Stimulated activated CD8-positive, alpha-beta memory T cell treated with anti-CD3 and anti-CD28 coated beads, Interleukin-2, amount 100 ng/mL, for 48 hours (primary cell): ENCODE data around the gene WDFY3.

Experiments used
- DNase-seq, 2 donors: peaks; one replicate each; pipeline ENCODE4 v3.0.0-alpha.2; 2020; ENCODE audit warnings: low read depth in 2 of 2

The WDFY3 gene

GRCh38 chr4:84948056-84948455, 18.4 kb downstream of the WDFY3 start:
- DNase-seq, result no peak

GRCh38 chr4:84944947-84945346, 21.5 kb downstream of the WDFY3 start:
- DNase-seq, result no peak

GRCh38 chr4:84940960-84941359, 25.5 kb downstream of the WDFY3 start:
- DNase-seq, result no peak

GRCh38 chr4:84939113-84939512, 27.4 kb downstream of the WDFY3 start:
- DNase-seq, result no peak

GRCh38 chr4:84938316-84938715, 28.2 kb downstream of the WDFY3 start:
- no peak for DNase-seq

- DNase-seq, result no peak
These were observed 29.0 kb downstream of the WDFY3 start for GRCh38 chr4:84937381-84937977.

- DNase-seq, result no peak
These were observed 30.4 kb downstream of the WDFY3 start for GRCh38 chr4:84936123-84936522.

GRCh38 chr4:84932462-84932861, 34.0 kb downstream of the WDFY3 start:
- no peak for DNase-seq

- no peak for DNase-seq
These were observed 34.5 kb downstream of the WDFY3 start for GRCh38 chr4:84931961-84932360.

- no peak for DNase-seq
These were observed 35.2 kb downstream of the WDFY3 start for GRCh38 chr4:84931274-84931673.

- no peak for DNase-seq
These were observed 38.4 kb downstream of the WDFY3 start for GRCh38 chr4:84928089-84928488.

- DNase-seq, result no peak
These were observed 39.1 kb downstream of the WDFY3 start for GRCh38 chr4:84927428-84927827.

GRCh38 chr4:84925558-84925957, 40.9 kb downstream of the WDFY3 start:
- DNase-seq, result no peak

GRCh38 chr4:84924434-84924833, 42.1 kb downstream of the WDFY3 start:
- DNase-seq, result no peak

GRCh38 chr4:84920617-84921016, 45.9 kb downstream of the WDFY3 start:
- DNase-seq, result no peak

GRCh38 chr4:84917869-84918600, 48.5 kb downstream of the WDFY3 start:
- no peak for DNase-seq

- DNase-seq, result no peak
These were observed 49.2 kb downstream of the WDFY3 start for GRCh38 chr4:84917086-84917821.

- no peak for DNase-seq
These were observed 50.3 kb downstream of the WDFY3 start for GRCh38 chr4:84916227-84916626.

GRCh38 chr4:84915396-84915780, 51.1 kb downstream of the WDFY3 start:
- DNase-seq, result no peak

GRCh38 chr4:84914686-84915395, 51.6 kb downstream of the WDFY3 start:
- DNase-seq, result no peak

- no peak for DNase-seq
These were observed 53.3 kb downstream of the WDFY3 start for GRCh38 chr4:84913176-84913575.

- no peak for DNase-seq
These were observed 53.7 kb downstream of the WDFY3 start for GRCh38 chr4:84912741-84913140.
